ENCODE data around the gene CYRIA.

Gene CYRIA

GRCh38 chr2:16650287-16651249 lies 15.1 kb downstream of the CYRIA start:
- DNase-seq (ENCODE audit: low read depth in 3 of 3), result no peak

GRCh38 chr2:16649353-16650286 lies 16.0 kb downstream of the CYRIA start:
- DNase-seq (ENCODE audit: low read depth in 3 of 3), result no peak

GRCh38 chr2:16647992-16648617 lies 17.5 kb downstream of the CYRIA start:
- no peak for DNase-seq (ENCODE audit: low read depth in 3 of 3)

GRCh38 chr2:16645775-16646559 lies 19.7 kb downstream of the CYRIA start:
- DNase-seq (ENCODE audit: low read depth in 3 of 3), result no peak

- no peak for DNase-seq (ENCODE audit: low read depth in 3 of 3)
Observed at GRCh38 chr2:16645088-16645487, 20.5 kb downstream of the CYRIA start.

DNA sequence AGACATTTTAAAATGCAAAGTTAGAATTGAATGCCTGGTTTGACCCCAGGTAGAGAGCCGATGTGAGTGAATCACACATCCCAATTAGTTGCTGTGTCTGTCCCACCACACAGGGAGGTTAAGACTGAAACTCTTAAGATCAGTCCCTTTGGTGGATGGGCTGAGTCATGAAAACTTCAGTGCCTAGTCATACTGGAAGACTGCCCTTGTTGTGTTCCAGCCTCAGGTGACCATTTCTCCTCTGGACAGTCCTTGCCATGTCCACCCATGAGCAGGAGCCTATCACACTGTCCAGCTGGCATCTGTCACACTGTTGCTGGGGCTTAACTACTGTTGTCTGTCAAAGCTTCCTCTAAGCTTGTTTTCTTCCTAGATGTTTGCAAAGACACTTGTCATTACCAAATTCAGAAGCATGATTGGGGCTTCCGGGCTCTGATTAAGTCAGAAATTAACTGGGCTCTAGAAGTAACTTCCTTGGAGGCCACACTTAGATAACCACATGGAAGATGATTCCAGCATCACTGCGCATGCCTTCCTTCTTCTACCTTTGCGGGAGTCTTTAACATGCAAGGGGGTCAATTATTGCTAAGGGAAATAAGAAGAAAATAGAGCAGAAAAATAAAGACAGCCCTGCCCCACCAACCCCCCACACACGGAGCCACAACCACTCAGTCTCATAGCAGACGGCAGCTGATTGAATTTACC lies 21.3 kb downstream of the CYRIA start:
- no peak for DNase-seq (ENCODE audit: low read depth in 3 of 3)

DNA sequence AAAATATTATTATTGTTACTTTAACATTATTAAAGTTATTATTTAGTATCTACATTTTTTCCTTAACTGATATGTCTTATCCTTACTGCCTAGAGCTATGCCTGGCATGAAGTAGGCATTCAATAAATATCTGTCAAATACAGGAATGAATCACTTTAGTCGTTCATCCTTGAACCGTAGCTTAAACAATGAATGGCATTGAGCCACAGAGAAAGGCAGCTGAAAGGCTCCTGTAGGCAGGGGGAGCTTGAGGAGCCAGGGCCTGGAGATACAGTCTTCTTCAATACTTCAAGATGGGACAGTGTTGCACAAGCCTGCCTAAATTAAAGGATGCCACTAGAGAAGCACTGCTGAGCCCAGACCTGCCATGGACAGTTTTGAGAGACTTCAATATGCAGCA lies 22.5 kb downstream of the CYRIA start:
- DNase-seq (ENCODE audit: low read depth in 3 of 3), result no peak

- DNase-seq (ENCODE audit: low read depth in 3 of 3), result no peak
Observed at GRCh38 chr2:16642088-16642487, 23.5 kb downstream of the CYRIA start.

- no peak for DNase-seq (ENCODE audit: low read depth in 3 of 3)
Observed at GRCh38 chr2:16641509-16641908, 24.1 kb downstream of the CYRIA start.

- DNase-seq (ENCODE audit: low read depth in 3 of 3), result no peak
Observed at GRCh38 chr2:16640867-16641266, 24.8 kb downstream of the CYRIA start.

DNA sequence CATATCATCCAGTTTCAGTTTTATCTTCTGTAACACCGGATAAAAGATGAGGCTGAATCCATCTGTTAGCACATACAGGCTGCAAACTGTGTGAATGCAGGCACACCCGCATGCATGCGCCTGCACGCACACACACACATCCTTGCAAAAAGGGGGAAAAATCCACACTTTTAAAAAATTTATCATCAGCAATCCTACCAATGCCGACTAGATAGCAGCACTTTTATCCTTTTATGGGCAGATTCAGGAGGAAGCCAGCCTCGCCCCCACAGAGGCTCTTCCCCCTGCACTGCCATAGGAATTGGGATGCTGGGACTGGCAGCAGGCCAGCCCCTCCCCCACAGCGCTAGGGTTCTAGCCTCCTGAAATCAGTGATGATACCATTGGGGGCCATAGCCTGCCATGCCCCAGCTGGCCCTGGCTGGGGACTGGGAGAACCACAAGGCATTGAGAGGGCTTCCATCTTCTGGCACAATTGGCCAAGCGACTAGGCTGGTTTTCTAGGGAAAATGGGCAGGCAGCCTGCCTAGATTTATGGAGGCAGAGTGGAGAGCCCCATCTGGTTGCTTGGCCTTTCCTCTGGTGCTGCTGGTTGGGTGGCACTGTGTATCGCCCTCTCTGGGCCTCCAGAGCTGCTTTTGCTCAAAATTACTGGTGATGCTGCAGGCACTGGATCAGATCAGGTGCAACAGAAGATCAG lies 25.5 kb downstream of the CYRIA start:
- no peak for DNase-seq (ENCODE audit: low read depth in 3 of 3)

- DNase-seq (ENCODE audit: low read depth in 3 of 3), result no peak
Observed at GRCh38 chr2:16639431-16639830, 26.2 kb downstream of the CYRIA start.

GRCh38 chr2:16638946-16639345 lies 26.7 kb downstream of the CYRIA start:
- no peak for DNase-seq (ENCODE audit: low read depth in 3 of 3)

- DNase-seq (ENCODE audit: low read depth in 3 of 3), result no peak
Observed at GRCh38 chr2:16637304-16637703, 28.3 kb downstream of the CYRIA start.

GRCh38 chr2:16635791-16636699 lies 29.6 kb downstream of the CYRIA start:
- DNase-seq (ENCODE audit: low read depth in 3 of 3), result no peak

- DNase-seq (ENCODE audit: low read depth in 3 of 3), result no peak
Observed at GRCh38 chr2:16633621-16634430, 31.8 kb downstream of the CYRIA start.

GRCh38 chr2:16632598-16632997 lies 33.0 kb downstream of the CYRIA start:
- DNase-seq (ENCODE audit: low read depth in 3 of 3), result no peak

DNA sequence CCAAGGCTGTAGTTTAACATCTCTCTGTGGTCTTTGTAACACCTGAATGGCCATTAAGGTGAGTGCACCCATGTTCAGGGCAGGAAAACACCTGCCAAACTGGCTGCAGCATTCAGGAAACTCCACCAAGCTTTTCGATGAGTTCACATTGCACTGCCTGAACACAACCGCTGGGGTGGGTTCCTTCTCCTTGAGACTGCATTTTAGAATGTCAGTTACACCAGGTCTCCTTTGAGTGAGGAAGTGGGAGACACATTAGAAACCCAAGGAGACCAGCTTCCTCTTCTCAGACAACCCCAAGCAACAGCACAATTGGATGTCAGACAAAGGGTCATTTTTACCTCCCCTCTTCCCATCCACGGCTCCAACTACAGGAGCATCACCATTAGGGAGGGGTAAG lies 35.2 kb downstream of the CYRIA start:
- no peak for DNase-seq (ENCODE audit: low read depth in 3 of 3)

Data from stimulated activated CD4-positive, alpha-beta T cell treated with anti-CD3 and anti-CD28 coated beads, TNF-alpha, amount 100 ng/mL, for 4 hours (primary cell).